GM12875 (cell line): ENCODE results near the gene ZNF746.
"Not testable (repeated sequence)": the region's sequence is repeated elsewhere in the genome, so short reads cannot be mapped to it uniquely, and the experiment has no call there.

Experiments
- H3K4me3 ChIP-seq: one replicate; pipeline ENCODE4 v1.5.1; 2011; ENCODE audit warnings: low read depth, low read length, control low read depth
- CTCF ChIP-seq: IDR thresholded peaks from 2 replicates; pipeline ENCODE4 v1.5.1; 2011; ENCODE audit warnings: low read depth, mild to moderate bottlenecking, control low read depth, inconsistent platforms, low read length, moderate library complexity, borderline replicate concordance; ENCODE audit not compliant: insufficient read depth

ZNF746 gene

GRCh38 chr7:149500201-149500600 is 2.6 kb upstream of the ZNF746 start:
- no peak overlapping the region for H3K4me3 ChIP-seq
- TF ChIP-seq CTCF, result no peak

- no peak overlapping the region for H3K4me3 ChIP-seq
- TF ChIP-seq CTCF, result no peak
These were observed 1.2 kb upstream of the ZNF746 start for GRCh38 chr7:149498811-149499210.

- TF ChIP-seq CTCF, result no peak
- H3K4me3 ChIP-seq, result peak overlapping the region; percentile 69
These were observed 792 bp downstream of the ZNF746 start for GRCh38 chr7:149496642-149497391.

- TF ChIP-seq CTCF, result no peak
- peak overlapping the region; percentile 24 for H3K4me3 ChIP-seq
These were observed 1.6 kb downstream of the ZNF746 start for GRCh38 chr7:149495785-149496641.

- no peak overlapping the region for H3K4me3 ChIP-seq
- TF ChIP-seq CTCF, result no peak
These were observed 2.8 kb downstream of the ZNF746 start for GRCh38 chr7:149494738-149495368.

- H3K4me3 ChIP-seq, result not testable (repeated sequence)
These were observed 3.6 kb downstream of the ZNF746 start for GRCh38 chr7:149493975-149494374.

GRCh38 chr7:149493366-149493765 is 4.2 kb downstream of the ZNF746 start:
- no peak for TF ChIP-seq CTCF
- no peak overlapping the region for H3K4me3 ChIP-seq
